Kidney (tissue), 14 donors: ENCODE data around the gene ANGPTL2. TPM values are rescaled to one million over a fixed set of nuclear protein-coding genes. Genes with fewer than 3 reads are reported as not detected.

Experiments used
- DNase-seq, 5 donors: peaks; one replicate each; pipeline ENCODE4 v3.0.0-alpha.2; 2013 to 2020
- FAIRE-seq: peaks from 2 replicates; lab custom pipeline; 2012; peaks lifted over from hg19 to GRCh38; lab: Jason Lieb, UNC
- H3K27ac ChIP-seq, 2 donors: one replicate each; pipeline ENCODE4 v1.7.0; 2013; ENCODE audit warnings: low read depth in 2 of 2, low read length in 2 of 2, inconsistent platforms in 1 of 2
- H3K27me3 ChIP-seq: one replicate; pipeline ENCODE4 v1.7.1; 2013; ENCODE audit warnings: low read length, inconsistent platforms; ENCODE audit not compliant: control insufficient read depth, insufficient read depth
- H3K36me3 ChIP-seq, 3 donors: one replicate each; pipeline versions ENCODE4 v1.7.0 to v1.7.1; 2013; ENCODE audit warnings: low read length in 3 of 3, control low read depth in 1 of 3, inconsistent platforms in 1 of 3; ENCODE audit not compliant: insufficient read depth in 3 of 3, control insufficient read depth in 2 of 3
- H3K4me1 ChIP-seq, 3 donors: one replicate each; pipeline versions ENCODE4 v1.7.0 to v1.7.1; 2013; ENCODE audit warnings: low read length in 3 of 3, inconsistent platforms in 1 of 3, low read depth in 1 of 3; ENCODE audit not compliant: control insufficient read depth in 2 of 3, insufficient read depth in 2 of 3
- H3K4me3 ChIP-seq, 3 donors: one replicate each; pipeline versions ENCODE4 v1.7.0 to v1.8.1; 2013; ENCODE audit warnings: low read length in 3 of 3, control low read depth in 1 of 3, inconsistent platforms in 1 of 3
- H3K9ac ChIP-seq, 3 donors: one replicate each; pipeline versions ENCODE4 v1.7.0 to v1.7.1; 2013; ENCODE audit warnings: low read length in 3 of 3, control low read depth in 1 of 3, inconsistent platforms in 1 of 3
- H3K9me3 ChIP-seq, 3 donors: one replicate each; pipeline versions ENCODE4 v1.7.0 to v1.7.1; 2013; ENCODE audit warnings: low read length in 3 of 3, control low read depth in 1 of 3, inconsistent platforms in 1 of 3; ENCODE audit not compliant: control insufficient read depth in 2 of 3, insufficient read depth in 1 of 3
- intact Hi-C: fragments of 100-400 bp; cut with DNase I; formaldehyde crosslinking; loops from one replicate; pipeline ENCODE4 v1.11.1; 2022
- polyA plus RNA-seq: library from polyadenylated mRNA; stranded (reverse); fragments of 350-450 nt; fragmentation: Illumina TruSeq; extraction: RNeasy Lipid Tissue Mini Kit (QIAGEN cat#74804); gene quantifications from one replicate; pipeline ENCODE4 v1.2.3, GENCODE V29; 2014; ENCODE audit warnings: low read depth, low replicate concordance; ENCODE audit not compliant: insufficient read depth
- total RNA-seq: library from RNA; stranded (reverse); fragmentation: NEBNext Ultra II Directional; extraction: Animal tissue kit (Norgen Biotek cat#: 25700); gene quantifications from one replicate; pipeline ENCODE4 v1.2.1, GENCODE V29; 2021
- TF ChIP-seq, protein P1 (sequence below): IDR thresholded peaks from 3 replicates; pipeline ENCODE4 v1.5.1; 2012; ENCODE audit warnings: mild to moderate bottlenecking, moderate library complexity, borderline replicate concordance; ENCODE audit not compliant: insufficient read depth; ENCODE audit errors: extremely low read depth
- donor health status: control.
- donor health status: control.
- donor health status: control.
- donor health status: control.
- donor health status: control.
- donor health status: DM: yes; HTN: yes; CAD: no.
- donor health status: Normal renal cell carcinoma (clear cell type).

ANGPTL2 gene
- total and polyA plus RNA-seq, 2 donors from 2014 or later: 4.3 to 12.4 TPM

- no peak overlapping the region for H3K27ac ChIP-seq
- intact Hi-C loops: no loop called here
- peak in 1 of 5 donors; percentile 60 for DNase-seq
- TF ChIP-seq, protein P1, sequence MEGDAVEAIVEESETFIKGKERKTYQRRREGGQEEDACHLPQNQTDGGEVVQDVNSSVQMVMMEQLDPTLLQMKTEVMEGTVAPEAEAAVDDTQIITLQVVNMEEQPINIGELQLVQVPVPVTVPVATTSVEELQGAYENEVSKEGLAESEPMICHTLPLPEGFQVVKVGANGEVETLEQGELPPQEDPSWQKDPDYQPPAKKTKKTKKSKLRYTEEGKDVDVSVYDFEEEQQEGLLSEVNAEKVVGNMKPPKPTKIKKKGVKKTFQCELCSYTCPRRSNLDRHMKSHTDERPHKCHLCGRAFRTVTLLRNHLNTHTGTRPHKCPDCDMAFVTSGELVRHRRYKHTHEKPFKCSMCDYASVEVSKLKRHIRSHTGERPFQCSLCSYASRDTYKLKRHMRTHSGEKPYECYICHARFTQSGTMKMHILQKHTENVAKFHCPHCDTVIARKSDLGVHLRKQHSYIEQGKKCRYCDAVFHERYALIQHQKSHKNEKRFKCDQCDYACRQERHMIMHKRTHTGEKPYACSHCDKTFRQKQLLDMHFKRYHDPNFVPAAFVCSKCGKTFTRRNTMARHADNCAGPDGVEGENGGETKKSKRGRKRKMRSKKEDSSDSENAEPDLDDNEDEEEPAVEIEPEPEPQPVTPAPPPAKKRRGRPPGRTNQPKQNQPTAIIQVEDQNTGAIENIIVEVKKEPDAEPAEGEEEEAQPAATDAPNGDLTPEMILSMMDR: no peak
- H3K27me3 ChIP-seq: peaks cover 2% of the 10 kb centered on the region
- H3K36me3 ChIP-seq: no peaks in the 10 kb centered on the region
- no peak for FAIRE-seq
- H3K4me3 ChIP-seq: no peak overlapping the region
- peaks cover 0 to 6% (median 4%) of the 10 kb centered on the region in 3 donors for H3K4me1 ChIP-seq
- no peaks in the 10 kb centered on the region for H3K9me3 ChIP-seq
- H3K9ac ChIP-seq: no peak overlapping the region
These were observed 8.5 kb upstream of the ANGPTL2 start for GRCh38 chr9:127130661-127131538.

DNA sequence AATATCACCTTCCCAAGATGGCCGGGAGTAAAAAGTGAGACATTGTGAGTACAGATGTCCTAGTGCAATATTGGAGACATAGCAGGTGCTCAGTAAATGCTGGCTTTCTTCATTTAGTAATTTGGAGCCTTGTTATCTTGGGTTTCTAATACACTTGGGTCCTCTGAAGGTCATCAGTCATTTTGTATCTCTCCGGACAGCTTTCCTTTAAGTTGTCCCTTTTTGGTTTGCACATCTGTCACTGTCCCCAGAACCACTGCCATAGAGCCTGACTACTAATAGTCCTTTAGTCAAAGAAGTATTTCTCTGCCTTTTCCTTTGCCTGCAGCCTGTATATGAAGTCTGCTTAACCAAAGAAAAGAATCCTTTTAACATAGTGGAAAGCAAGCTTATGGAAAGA lies 7.8 kb upstream of the ANGPTL2 start:
- Histone ChIP-seq H3K36me3 (no peaks in the 10 kb centered on the region), H3K9ac (no peak overlapping the region), H3K4me1 (peaks cover 0 to 6% (median 4%) of the 10 kb centered on the region in 3 donors), H3K9me3 (no peaks in the 10 kb centered on the region), H3K27me3 (peaks cover 2% of the 10 kb centered on the region), H3K27ac (no peak overlapping the region), H3K4me3 (no peak overlapping the region)
- FAIRE-seq (no peak), DNase-seq (no peak)
- TF ChIP-seq, protein P1: no peak
- intact Hi-C loops: no loop called here

DNA sequence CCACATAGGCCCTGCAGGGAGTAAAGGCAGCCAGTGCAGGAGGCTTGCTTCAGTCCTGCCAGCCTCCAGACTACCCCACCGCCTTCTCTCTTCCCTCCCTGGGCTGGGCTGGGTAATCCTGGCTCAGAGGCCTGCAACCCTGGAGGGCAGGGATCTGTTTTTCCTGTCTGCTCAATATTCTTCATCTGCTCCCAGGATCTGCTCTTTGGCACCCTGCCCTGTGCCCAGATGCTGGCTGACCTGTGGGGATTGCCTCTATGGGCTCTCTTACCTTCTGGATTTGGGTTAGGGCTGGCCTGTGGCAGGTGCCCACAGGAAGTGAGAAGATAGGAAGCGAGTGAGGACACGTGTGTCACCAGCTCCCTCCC lies 7.3 kb upstream of the ANGPTL2 start:
- Histone ChIP-seq H3K27me3 (peaks cover 2% of the 10 kb centered on the region), H3K4me3 (no peak overlapping the region), H3K4me1 (peaks cover 0 to 6% (median 4%) of the 10 kb centered on the region in 3 donors), H3K9ac (no peak overlapping the region), H3K27ac (no peak overlapping the region), H3K36me3 (no peaks in the 10 kb centered on the region), H3K9me3 (no peaks in the 10 kb centered on the region)
- intact Hi-C loops: no loop called here
- TF ChIP-seq, protein P1: no peak
- FAIRE-seq (no peak), DNase-seq (no peak)
